Activated CD4-positive, alpha-beta T cell treated with anti-CD3 and anti-CD28 coated beads for 1 hour (primary cell): ENCODE data around the gene ERICH3.
"Not testable (repeated sequence)": the region's sequence is repeated elsewhere in the genome, so short reads cannot be mapped to it uniquely, and the experiment has no call there.

Experiments used
- DNase-seq: peaks from one replicate; pipeline ENCODE4 v3.0.0-alpha.2; 2020

Gene ERICH3

GRCh38 chr1:74679811-74680210 lies 6.2 kb upstream of the ERICH3 start:
- DNase-seq: no peak

- no peak for DNase-seq
Observed at GRCh38 chr1:74677926-74678325, 4.3 kb upstream of the ERICH3 start.

GRCh38 chr1:74674278-74675048 lies 871 bp upstream of the ERICH3 start:
- DNase-seq: no peak

- not testable (repeated sequence) for DNase-seq
Observed at GRCh38 chr1:74670866-74671265, 2.7 kb downstream of the ERICH3 start.

- no peak for DNase-seq
Observed at GRCh38 chr1:74654708-74655107, 18.9 kb downstream of the ERICH3 start.

- DNase-seq: no peak
Observed at GRCh38 chr1:74652711-74653139, 20.9 kb downstream of the ERICH3 start.

GRCh38 chr1:74650561-74650960 lies 23.0 kb downstream of the ERICH3 start:
- DNase-seq: no peak

- DNase-seq: no peak
Observed at GRCh38 chr1:74641876-74642275, 31.7 kb downstream of the ERICH3 start.

- no peak for DNase-seq
Observed at GRCh38 chr1:74641161-74641560, 32.4 kb downstream of the ERICH3 start.

GRCh38 chr1:74637296-74637695 lies 36.3 kb downstream of the ERICH3 start:
- DNase-seq: no peak

- DNase-seq: no peak
Observed at GRCh38 chr1:74629283-74629682, 44.3 kb downstream of the ERICH3 start.

GRCh38 chr1:74623716-74624115 lies 49.9 kb downstream of the ERICH3 start:
- no peak for DNase-seq

GRCh38 chr1:74620242-74620641 lies 53.4 kb downstream of the ERICH3 start:
- DNase-seq: no peak

GRCh38 chr1:74618974-74619373 lies 54.6 kb downstream of the ERICH3 start:
- DNase-seq: no peak

- DNase-seq: no peak
Observed at GRCh38 chr1:74613894-74614293, 59.7 kb downstream of the ERICH3 start.

GRCh38 chr1:74611887-74612286 lies 61.7 kb downstream of the ERICH3 start:
- DNase-seq: no peak

GRCh38 chr1:74610961-74611360 lies 62.6 kb downstream of the ERICH3 start:
- no peak for DNase-seq

GRCh38 chr1:74609810-74610371 lies 63.7 kb downstream of the ERICH3 start:
- DNase-seq: no peak

- DNase-seq: no peak
Observed at GRCh38 chr1:74596717-74597116, 76.9 kb downstream of the ERICH3 start.

GRCh38 chr1:74593887-74594866 lies 79.4 kb downstream of the ERICH3 start:
- no peak for DNase-seq

GRCh38 chr1:74592580-74593355 lies 80.8 kb downstream of the ERICH3 start:
- no peak for DNase-seq

GRCh38 chr1:74591949-74592348 lies 81.6 kb downstream of the ERICH3 start:
- DNase-seq: no peak

GRCh38 chr1:74590288-74590687 lies 83.3 kb downstream of the ERICH3 start:
- DNase-seq: no peak
